Trophoblast cell (in vitro differentiated cells and primary cell): ENCODE measurements around the gene DMBX1.

ENCODE experiments used
- DNase-seq, 2 donors: peaks; one replicate each; pipeline ENCODE4 v3.0.0-alpha.2; 2016
- H2AFZ ChIP-seq: 2 replicates; pipeline ENCODE4 v1.6.1; 2013; ENCODE audit warnings: low read length, moderate library complexity, mild to moderate bottlenecking; ENCODE audit not compliant: insufficient read depth, poor library complexity
- H2AK5ac ChIP-seq: 2 replicates; pipeline ENCODE4 v1.6.1; 2013; ENCODE audit warnings: mild to moderate bottlenecking, low read length
- H2BK120ac ChIP-seq: 2 replicates; pipeline ENCODE4 v1.6.1; 2013; ENCODE audit warnings: low read length, mild to moderate bottlenecking, moderate library complexity; ENCODE audit not compliant: insufficient read depth, poor library complexity
- H2BK12ac ChIP-seq: 2 replicates; pipeline ENCODE4 v1.6.1; 2013; ENCODE audit warnings: mild to moderate bottlenecking, low read length, moderate library complexity
- H2BK5ac ChIP-seq: 2 replicates; pipeline ENCODE4 v1.6.1; 2013; ENCODE audit warnings: low read length, low read depth, moderate library complexity, mild to moderate bottlenecking; ENCODE audit not compliant: poor library complexity
- H3K14ac ChIP-seq: 2 replicates; pipeline ENCODE4 v1.6.1; 2013; ENCODE audit warnings: mild to moderate bottlenecking, low read length
- H3K18ac ChIP-seq: 2 replicates; pipeline ENCODE4 v1.6.1; 2013; ENCODE audit warnings: mild to moderate bottlenecking, low read length
- H3K23ac ChIP-seq: 2 replicates; pipeline ENCODE4 v1.6.1; 2013; ENCODE audit warnings: low read length
- H3K27ac ChIP-seq: 2 replicates; pipeline ENCODE4 v1.5.1; 2013; ENCODE audit warnings: low read depth, mild to moderate bottlenecking, inconsistent platforms, low read length, moderate library complexity
- H3K27me3 ChIP-seq: 2 replicates; pipeline ENCODE4 v1.6.1; 2013; ENCODE audit warnings: inconsistent platforms, mild to moderate bottlenecking, low read length, moderate library complexity; ENCODE audit not compliant: insufficient read depth
- H3K36me3 ChIP-seq, 2 experiments: 1 replicate in 1 of 2; 2 replicates in 1 of 2; pipeline ENCODE4 v1.6.1; 2013; ENCODE audit warnings: low read length in 2 of 2, mild to moderate bottlenecking in 2 of 2, moderate library complexity in 1 of 2; ENCODE audit not compliant: insufficient read depth in 2 of 2, control insufficient read depth in 1 of 2
- H3K4ac ChIP-seq: 2 replicates; pipeline ENCODE4 v1.6.1; 2013; ENCODE audit warnings: low read depth, mild to moderate bottlenecking, low read length, moderate library complexity
- H3K4me1 ChIP-seq, 2 experiments: 1 replicate in 1 of 2; 2 replicates in 1 of 2; pipeline ENCODE4 v1.6.1; 2013; ENCODE audit warnings: low read length in 2 of 2, mild to moderate bottlenecking in 2 of 2, moderate library complexity in 1 of 2; ENCODE audit not compliant: insufficient read depth in 2 of 2, control insufficient read depth in 1 of 2
- H3K4me2 ChIP-seq: 2 replicates; pipeline ENCODE4 v1.6.1; 2013; ENCODE audit warnings: inconsistent platforms, mild to moderate bottlenecking, low read length, moderate library complexity
- H3K4me3 ChIP-seq: 2 replicates; pipeline ENCODE4 v1.5.1; 2013; ENCODE audit warnings: mild to moderate bottlenecking, low read depth, low read length, inconsistent platforms
- H3K79me1 ChIP-seq: one replicate; pipeline ENCODE4 v1.6.1; 2013; ENCODE audit warnings: low read length
- H3K79me2 ChIP-seq: 2 replicates; pipeline ENCODE4 v1.6.1; 2013; ENCODE audit warnings: low read length, mild to moderate bottlenecking; ENCODE audit not compliant: control insufficient read depth, insufficient read depth, poor library complexity
- H3K9ac ChIP-seq: 2 replicates; pipeline ENCODE4 v1.6.1; 2013; ENCODE audit warnings: mild to moderate bottlenecking, low read length
- H3K9me3 ChIP-seq: 2 replicates; pipeline ENCODE4 v1.6.1; 2013; ENCODE audit warnings: low read depth, mild to moderate bottlenecking, control low read depth, inconsistent platforms, low read length; ENCODE audit not compliant: insufficient read depth
- H4K12ac ChIP-seq: 2 replicates; pipeline ENCODE4 v1.6.1; 2013; ENCODE audit warnings: low read depth, mild to moderate bottlenecking, low read length, moderate library complexity
- H4K8ac ChIP-seq: 2 replicates; pipeline ENCODE4 v1.6.1; 2013; ENCODE audit warnings: low read depth, mild to moderate bottlenecking, low read length, moderate library complexity
- H4K91ac ChIP-seq: one replicate; pipeline ENCODE4 v1.6.1; 2013; ENCODE audit warnings: low read depth, mild to moderate bottlenecking, low read length, moderate library complexity
- WGBS: extraction: QIAGEN DNeasy Blood & Tissue Kit; methylation state at CpG from one replicate; pipeline ENCODE4 v1.1.7; 2013; ENCODE audit warnings: missing lambda C conversion rate; ENCODE audit not compliant: insufficient read length, insufficient coverage; ENCODE audit errors: extremely low coverage; 5-methylcytosine and 5-hydroxymethylcytosine counted together

DMBX1 gene

DNA sequence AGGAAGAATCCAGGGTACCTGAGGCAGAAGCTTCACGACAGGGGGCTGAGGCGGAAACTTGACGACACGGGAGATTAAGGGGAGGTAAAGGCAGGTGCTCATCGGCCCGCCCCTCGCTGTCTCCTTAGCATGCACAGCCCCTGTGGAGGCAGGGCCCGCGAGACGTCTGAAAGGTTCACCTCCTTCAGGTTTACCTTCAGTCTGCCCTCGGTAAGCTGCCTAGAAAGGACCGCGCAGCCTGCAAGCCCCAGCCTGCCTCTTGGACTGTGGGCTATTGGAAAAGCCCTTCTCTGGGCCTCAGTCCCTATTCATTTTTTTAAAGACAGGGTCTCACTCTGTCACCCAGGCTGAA, 33.3 kb downstream of the DMBX1 start:
- Histone ChIP-seq H3K27me3 (peaks cover 22% of the 10 kb centered on the region), H3K14ac (no peak overlapping the region), H3K23ac (no peak overlapping the region), H3K18ac (no peak overlapping the region), H3K79me2 (no peaks in the 10 kb centered on the region), H3K36me3 (no peaks in the 10 kb centered on the region), H2AK5ac (no peak overlapping the region), H3K9me3 (peaks cover 2% of the 10 kb centered on the region), H3K4me3 (no peak overlapping the region), H4K12ac (no peak overlapping the region), H3K27ac (no peak overlapping the region), H3K4me2 (no peak overlapping the region), H4K91ac (no peak overlapping the region), H2BK12ac (no peak overlapping the region), H3K9ac (no peak overlapping the region), H3K4me1 (peaks cover 12 to 13% of the 10 kb centered on the region in 2 experiments), H3K4ac (no peak overlapping the region), H2BK120ac (no peak overlapping the region), H3K79me1 (peaks cover 4% of the 10 kb centered on the region), H2BK5ac (no peak overlapping the region), H2AFZ (no peak overlapping the region), H4K8ac (no peak overlapping the region)
- no peak for DNase-seq
- WGBS = no CpG with 5 or more reads among the region's 13 CpGs

- Histone ChIP-seq H3K9ac (no peak overlapping the region), H3K4me1 (peaks cover 12 to 13% of the 10 kb centered on the region in 2 experiments), H3K4me2 (no peak overlapping the region), H3K27me3 (peaks cover 23% of the 10 kb centered on the region), H4K91ac (no peak overlapping the region), H3K4me3 (no peak overlapping the region), H2AK5ac (no peak overlapping the region), H3K27ac (no peak overlapping the region), H3K23ac (no peak overlapping the region), H4K12ac (no peak overlapping the region), H3K79me2 (no peaks in the 10 kb centered on the region), H2BK12ac (no peak overlapping the region), H3K18ac (no peak overlapping the region), H3K36me3 (no peaks in the 10 kb centered on the region), H3K79me1 (peaks cover 4% of the 10 kb centered on the region), H3K14ac (no peak overlapping the region), H2AFZ (no peak overlapping the region), H2BK120ac (no peak overlapping the region), H3K9me3 (peaks cover 2% of the 10 kb centered on the region), H4K8ac (no peak overlapping the region), H2BK5ac (no peak overlapping the region), H3K4ac (no peak overlapping the region)
- no CpG with 5 or more reads among the region's 11 CpGs for WGBS
- no peak for DNase-seq
Observed at GRCh38 chr1:46523496-46524353, 34.1 kb downstream of the DMBX1 start.

DNA sequence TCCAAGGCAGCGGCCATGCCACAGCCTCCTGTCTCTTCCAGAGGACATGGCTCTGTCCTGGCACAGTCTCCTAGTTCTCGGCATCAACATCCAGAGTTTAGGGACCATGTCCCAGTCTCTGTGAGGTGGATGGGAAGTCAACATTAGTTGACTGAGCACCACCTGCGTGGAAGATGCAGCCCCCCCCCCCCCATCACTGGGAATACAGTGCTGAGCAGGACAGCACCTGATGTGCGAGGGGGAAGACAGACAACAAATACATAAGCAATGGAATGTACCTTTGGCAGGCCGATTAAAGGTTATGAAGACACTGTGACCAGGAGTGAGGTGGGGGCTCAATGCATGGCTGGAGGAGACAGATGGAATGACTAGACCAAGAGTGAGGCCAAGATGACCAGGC, 35.2 kb downstream of the DMBX1 start:
- no peak overlapping the region for H4K12ac ChIP-seq
- peaks cover 2% of the 10 kb centered on the region for H3K9me3 ChIP-seq
- no peak overlapping the region for H3K4me2 ChIP-seq
- H3K36me3 ChIP-seq = no peaks in the 10 kb centered on the region
- H2AFZ ChIP-seq = no peak overlapping the region
- peaks cover 10% of the 10 kb centered on the region in 2 experiments for H3K4me1 ChIP-seq
- H4K91ac ChIP-seq = no peak overlapping the region
- no peaks in the 10 kb centered on the region for H3K79me2 ChIP-seq
- WGBS = no CpG with 5 or more reads among the region's 5 CpGs
- no peak overlapping the region for H2BK120ac ChIP-seq
- H3K4ac ChIP-seq = no peak overlapping the region
- no peak overlapping the region for H2BK5ac ChIP-seq
- no peak overlapping the region for H3K27ac ChIP-seq
- H3K18ac ChIP-seq = no peak overlapping the region
- peaks cover 4% of the 10 kb centered on the region for H3K79me1 ChIP-seq
- no peak overlapping the region for H2AK5ac ChIP-seq
- DNase-seq = no peak
- no peak overlapping the region for H2BK12ac ChIP-seq
- H4K8ac ChIP-seq = no peak overlapping the region
- H3K14ac ChIP-seq = no peak overlapping the region
- no peak overlapping the region for H3K9ac ChIP-seq
- peaks cover 24% of the 10 kb centered on the region for H3K27me3 ChIP-seq
- H3K23ac ChIP-seq = no peak overlapping the region
- H3K4me3 ChIP-seq = no peak overlapping the region

DNA sequence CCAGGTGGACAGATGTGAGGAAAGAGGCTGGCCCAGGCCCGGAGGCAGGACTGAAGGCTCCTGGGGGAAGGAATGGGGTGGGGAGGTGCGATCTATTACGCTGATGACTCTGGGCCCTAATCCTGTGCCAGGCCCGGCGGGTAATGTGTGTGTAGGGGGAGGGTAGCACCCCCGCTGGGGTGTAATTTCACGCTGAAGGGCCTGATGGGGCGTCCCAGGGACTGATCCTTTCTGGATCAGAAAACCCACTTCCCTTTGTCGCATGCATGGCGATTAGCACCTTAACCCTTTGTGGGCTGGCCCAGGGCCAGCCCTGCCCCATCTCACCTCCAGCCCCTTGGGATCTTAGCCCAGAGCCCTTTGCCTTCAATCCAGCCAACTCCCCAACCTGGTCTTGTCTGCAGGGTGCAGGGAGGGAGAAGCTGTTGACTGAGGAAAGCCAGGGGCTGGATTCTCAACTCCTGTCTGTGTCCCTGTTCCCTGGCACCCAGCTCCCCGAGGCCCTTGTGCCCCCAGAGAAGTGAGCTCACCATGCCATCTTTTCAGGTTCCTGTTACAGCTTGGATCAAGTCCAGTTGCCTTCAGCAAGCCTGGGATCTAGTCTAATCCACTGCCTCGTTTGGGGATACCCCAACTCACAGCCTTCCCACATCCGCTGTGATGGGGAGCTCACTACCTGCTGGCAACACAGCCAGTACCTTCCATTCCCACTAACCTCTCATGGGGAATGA, 35.8 kb downstream of the DMBX1 start:
- no peak for DNase-seq
- H4K91ac ChIP-seq = no peak overlapping the region
- no peaks in the 10 kb centered on the region for H3K36me3 ChIP-seq
- no peak overlapping the region for H2AFZ ChIP-seq
- no peak overlapping the region for H3K14ac ChIP-seq
- peaks cover 2% of the 10 kb centered on the region for H3K9me3 ChIP-seq
- no peak overlapping the region for H2BK5ac ChIP-seq
- H3K27me3 ChIP-seq = peaks cover 24% of the 10 kb centered on the region
- no peak overlapping the region for H3K4me3 ChIP-seq
- no peak overlapping the region for H2BK120ac ChIP-seq
- no CpG with 5 or more reads among the region's 13 CpGs for WGBS
- no peak overlapping the region for H2AK5ac ChIP-seq
- H3K4me2 ChIP-seq = no peak overlapping the region
- H3K9ac ChIP-seq = no peak overlapping the region
- H3K79me1 ChIP-seq = peaks cover 2% of the 10 kb centered on the region
- no peak overlapping the region for H3K23ac ChIP-seq
- no peak overlapping the region for H2BK12ac ChIP-seq
- no peak overlapping the region for H3K4ac ChIP-seq
- H3K4me1 ChIP-seq = peaks cover 6 to 8% of the 10 kb centered on the region in 2 experiments
- no peaks in the 10 kb centered on the region for H3K79me2 ChIP-seq
- no peak overlapping the region for H3K18ac ChIP-seq
- no peak overlapping the region for H4K8ac ChIP-seq
- no peak overlapping the region for H3K27ac ChIP-seq
- H4K12ac ChIP-seq = no peak overlapping the region
